HG02571 (cell line): ENCODE results near the gene ZNF469.

ENCODE experiments used
- ATAC-seq: cut with Tn5 transposase; IDR thresholded peaks from one replicate; pipeline ENCODE4 v1.9.1; 2021; ENCODE audit warnings: mild to moderate bottlenecking, moderate library complexity; ENCODE audit not compliant: unreplicated experiment

The ZNF469 gene

GRCh38 chr16:88424587-88425235 is 42.0 kb downstream of the ZNF469 start:
- ATAC-seq = no peak

GRCh38 chr16:88426018-88426417 is 43.3 kb downstream of the ZNF469 start:
- no peak for ATAC-seq

- no peak for ATAC-seq
These were observed 44.6 kb downstream of the ZNF469 start for GRCh38 chr16:88427376-88427775.

GRCh38 chr16:88428156-88428555 is 45.4 kb downstream of the ZNF469 start:
- ATAC-seq = no peak

- ATAC-seq = no peak
These were observed 46.0 kb downstream of the ZNF469 start for GRCh38 chr16:88428616-88429386.

- no peak for ATAC-seq
These were observed 46.8 kb downstream of the ZNF469 start for GRCh38 chr16:88429387-88430184.

- no peak for ATAC-seq
These were observed 47.4 kb downstream of the ZNF469 start for GRCh38 chr16:88430185-88430523.

GRCh38 chr16:88430524-88431446 is 48.0 kb downstream of the ZNF469 start:
- ATAC-seq = no peak

GRCh38 chr16:88431651-88432050 is 48.9 kb downstream of the ZNF469 start:
- no peak for ATAC-seq

- no peak for ATAC-seq
These were observed 49.4 kb downstream of the ZNF469 start for GRCh38 chr16:88432174-88432573.
